Activated naive CD4-positive, alpha-beta T cell treated with anti-CD3 and anti-CD28 coated beads, Interleukin-2, amount 10 ng/mL, durations not matched to agents 7 days and 5 days (primary cell): ENCODE data around the gene GLCCI1.

Experiments used
- CTCF ChIA-PET: fragments of 350-600 bp; sonication (Branson Sonifier 250); formaldehyde crosslinking; loops from one replicate; lab custom pipeline; 2021; ENCODE audit warnings: antibody characterized with exemption; lab: Charles Lee
- DNase-seq: peaks from one replicate; pipeline ENCODE4 v3.0.0-alpha.2; 2020
- H3K27ac Mint-ChIP-seq: one replicate; pipeline ENCODE4 v1.8.0; 2021; ENCODE audit warnings: mild to moderate bottlenecking, moderate library complexity, mixed read lengths
- H3K27me3 Mint-ChIP-seq: one replicate; pipeline ENCODE4 v1.8.0; 2021; ENCODE audit warnings: mild to moderate bottlenecking, mixed read lengths
- H3K36me3 Mint-ChIP-seq: one replicate; pipeline ENCODE4 v1.8.0; 2021; ENCODE audit warnings: mixed read lengths
- H3K4me1 Mint-ChIP-seq: one replicate; pipeline ENCODE4 v1.8.0; 2021; ENCODE audit warnings: mixed read lengths
- H3K4me3 Mint-ChIP-seq: one replicate; pipeline ENCODE4 v1.8.0; 2021; ENCODE audit warnings: mild to moderate bottlenecking, moderate library complexity, mixed read lengths
- H3K9me3 Mint-ChIP-seq: one replicate; pipeline ENCODE4 v1.8.0; 2021; ENCODE audit warnings: mixed read lengths

The GLCCI1 gene

GRCh38 chr7:7969306-7970236 is 975 bp downstream of the GLCCI1 start:
- Mint-ChIP-seq H3K27ac (peak overlapping the region; percentile 81), H3K27me3 (no peaks in the 10 kb centered on the region), H3K36me3 (no peaks in the 10 kb centered on the region), H3K9me3 (no peaks in the 10 kb centered on the region), H3K4me3 (peak overlapping the region; percentile 89), H3K4me1 (peaks cover 27% of the 10 kb centered on the region)
- DNase-seq = peak; percentile 62
- CTCF ChIA-PET = interaction anchor here (0.8 to 2.1 kb wide), 7 partner anchors 20 to 288 kb away, joined by 3 to 16 read pairs (median 5); no protein-coding TSS in a partner anchor

- no peak overlapping the region for H3K27ac Mint-ChIP-seq
- H3K27me3 Mint-ChIP-seq = no peaks in the 10 kb centered on the region
- peaks cover 27% of the 10 kb centered on the region for H3K4me1 Mint-ChIP-seq
- no peaks in the 10 kb centered on the region for H3K36me3 Mint-ChIP-seq
- no peak for DNase-seq
- CTCF ChIA-PET = interaction anchor here (0.8 to 2.1 kb wide), 8 partner anchors 20 to 289 kb away, joined by 3 to 16 read pairs (median 4); no protein-coding TSS in a partner anchor
- H3K4me3 Mint-ChIP-seq = no peak overlapping the region
- no peaks in the 10 kb centered on the region for H3K9me3 Mint-ChIP-seq
These were observed 1.6 kb downstream of the GLCCI1 start for GRCh38 chr7:7970237-7970530.

- H3K36me3 Mint-ChIP-seq = no peaks in the 10 kb centered on the region
- CTCF ChIA-PET = interaction anchor here (0.8 to 2.1 kb wide), 7 partner anchors 19 to 289 kb away, joined by 3 to 16 read pairs (median 5); no protein-coding TSS in a partner anchor
- no peaks in the 10 kb centered on the region for H3K27me3 Mint-ChIP-seq
- DNase-seq = no peak
- peaks cover 27% of the 10 kb centered on the region for H3K4me1 Mint-ChIP-seq
- no peak overlapping the region for H3K4me3 Mint-ChIP-seq
- no peak overlapping the region for H3K27ac Mint-ChIP-seq
- H3K9me3 Mint-ChIP-seq = no peaks in the 10 kb centered on the region
These were observed 2.1 kb downstream of the GLCCI1 start for GRCh38 chr7:7970531-7971307.

GRCh38 chr7:7971308-7972040 is 2.9 kb downstream of the GLCCI1 start:
- CTCF ChIA-PET = interaction anchor here (0.7 to 1.7 kb wide), 2 partner anchors 218 to 1354 kb away, joined by 3 to 16 read pairs; no protein-coding TSS in a partner anchor
- Mint-ChIP-seq H3K36me3 (no peaks in the 10 kb centered on the region), H3K9me3 (no peaks in the 10 kb centered on the region), H3K27me3 (no peaks in the 10 kb centered on the region), H3K4me3 (no peak overlapping the region), H3K27ac (no peak overlapping the region), H3K4me1 (peaks cover 33% of the 10 kb centered on the region)
- no peak for DNase-seq

GRCh38 chr7:7972128-7972527 is 3.5 kb downstream of the GLCCI1 start:
- H3K4me1 Mint-ChIP-seq = peaks cover 33% of the 10 kb centered on the region
- DNase-seq = peak; percentile 27

GRCh38 chr7:7972922-7973594 is 4.5 kb downstream of the GLCCI1 start:
- Mint-ChIP-seq H3K9me3 (no peaks in the 10 kb centered on the region), H3K36me3 (peaks cover 3% of the 10 kb centered on the region), H3K4me3 (peak overlapping the region; percentile 34), H3K27me3 (no peaks in the 10 kb centered on the region), H3K27ac (no peak overlapping the region), H3K4me1 (peaks cover 29% of the 10 kb centered on the region)
- DNase-seq = no peak
- CTCF ChIA-PET = interaction anchor here (0.8 to 2.4 kb wide), 5 partner anchors 63 to 292 kb away, joined by 3 to 7 read pairs (median 5); no protein-coding TSS in a partner anchor

More at GRCh38 chr7:7972128-7972527, 3.5 kb downstream of the GLCCI1 start:
- H3K4me3 Mint-ChIP-seq = no peak overlapping the region
- H3K27ac Mint-ChIP-seq = no peak overlapping the region
- no peaks in the 10 kb centered on the region for H3K27me3 Mint-ChIP-seq
- no peaks in the 10 kb centered on the region for H3K36me3 Mint-ChIP-seq
- no peaks in the 10 kb centered on the region for H3K9me3 Mint-ChIP-seq
- CTCF ChIA-PET = interaction anchor here (1.7 to 2.4 kb wide), 2 partner anchors 218 to 291 kb away, joined by 6 to 7 read pairs; no protein-coding TSS in a partner anchor

GRCh38 chr7:7976677-7977076 is 8.1 kb downstream of the GLCCI1 start:
- Mint-ChIP-seq H3K27ac (no peak overlapping the region), H3K4me3 (no peak overlapping the region), H3K36me3 (peaks cover 7% of the 10 kb centered on the region), H3K9me3 (no peaks in the 10 kb centered on the region), H3K27me3 (no peaks in the 10 kb centered on the region), H3K4me1 (peaks cover 27% of the 10 kb centered on the region)
- no peak for DNase-seq
- CTCF ChIA-PET = interaction anchor here (1.4 to 2.2 kb wide), 2 partner anchors 213 to 295 kb away, joined by 3 to 7 read pairs; no protein-coding TSS in a partner anchor

GRCh38 chr7:7977774-7978173 is 9.2 kb downstream of the GLCCI1 start:
- DNase-seq = no peak
- CTCF ChIA-PET = no interaction called here
- Mint-ChIP-seq H3K27me3 (no peaks in the 10 kb centered on the region), H3K9me3 (no peaks in the 10 kb centered on the region), H3K4me3 (no peak overlapping the region), H3K36me3 (peaks cover 7% of the 10 kb centered on the region), H3K27ac (no peak overlapping the region), H3K4me1 (peaks cover 26% of the 10 kb centered on the region)

- H3K27ac Mint-ChIP-seq = no peak overlapping the region
- peaks cover 7% of the 10 kb centered on the region for H3K36me3 Mint-ChIP-seq
- CTCF ChIA-PET = interaction anchor here (0.9 kb wide), 1 partner anchor 212 kb away, joined by 3 read pairs; no protein-coding TSS in a partner anchor
- H3K27me3 Mint-ChIP-seq = no peaks in the 10 kb centered on the region
- peaks cover 19% of the 10 kb centered on the region for H3K4me1 Mint-ChIP-seq
- H3K4me3 Mint-ChIP-seq = no peak overlapping the region
- no peaks in the 10 kb centered on the region for H3K9me3 Mint-ChIP-seq
- DNase-seq = no peak
These were observed 10.3 kb downstream of the GLCCI1 start for GRCh38 chr7:7978860-7979259.

GRCh38 chr7:7979558-7979957 is 11.0 kb downstream of the GLCCI1 start:
- Mint-ChIP-seq H3K27me3 (no peaks in the 10 kb centered on the region), H3K4me3 (no peak overlapping the region), H3K36me3 (peaks cover 7% of the 10 kb centered on the region), H3K4me1 (peaks cover 17% of the 10 kb centered on the region), H3K9me3 (no peaks in the 10 kb centered on the region), H3K27ac (no peak overlapping the region)
- DNase-seq = no peak
- CTCF ChIA-PET = interaction anchor here (0.9 kb wide), 1 partner anchor 211 kb away, joined by 3 read pairs; no protein-coding TSS in a partner anchor

GRCh38 chr7:7980134-7980533 is 11.5 kb downstream of the GLCCI1 start:
- Mint-ChIP-seq H3K27me3 (no peaks in the 10 kb centered on the region), H3K4me3 (no peak overlapping the region), H3K4me1 (peaks cover 15% of the 10 kb centered on the region), H3K27ac (no peak overlapping the region), H3K36me3 (peaks cover 7% of the 10 kb centered on the region), H3K9me3 (no peaks in the 10 kb centered on the region)
- no peak for DNase-seq
- CTCF ChIA-PET = interaction anchor here (0.7 kb wide), 1 partner anchor 11 kb away, joined by 3 read pairs; no protein-coding TSS in a partner anchor

- DNase-seq = no peak
- H3K4me1 Mint-ChIP-seq = peaks cover 2% of the 10 kb centered on the region
- CTCF ChIA-PET = no interaction called here
These were observed 14.3 kb downstream of the GLCCI1 start for GRCh38 chr7:7982904-7983303.

GRCh38 chr7:7984424-7984823 is 15.8 kb downstream of the GLCCI1 start:
- DNase-seq = no peak
- no peak overlapping the region for H3K4me3 Mint-ChIP-seq
- peaks cover 11% of the 10 kb centered on the region for H3K4me1 Mint-ChIP-seq
- no peak overlapping the region for H3K27ac Mint-ChIP-seq
- H3K9me3 Mint-ChIP-seq = no peaks in the 10 kb centered on the region
- H3K36me3 Mint-ChIP-seq = peaks cover 4% of the 10 kb centered on the region
- CTCF ChIA-PET = no interaction called here
- no peaks in the 10 kb centered on the region for H3K27me3 Mint-ChIP-seq

More at GRCh38 chr7:7982904-7983303, 14.3 kb downstream of the GLCCI1 start:
- H3K36me3 Mint-ChIP-seq = peaks cover 4% of the 10 kb centered on the region
- no peak overlapping the region for H3K4me3 Mint-ChIP-seq
- no peaks in the 10 kb centered on the region for H3K27me3 Mint-ChIP-seq
- no peaks in the 10 kb centered on the region for H3K9me3 Mint-ChIP-seq
- H3K27ac Mint-ChIP-seq = no peak overlapping the region
